ENCODE measurements around the gene IL3.
A peak's percentile ranks its signal among the peaks of the same experiment; 100 is the strongest.

Gene IL3

GRCh38 chr5:132060501-132061161, at the start of gene IL3:
TSS of gene IL3 (plus strand) at chr5:132060655. CDS start at chr5:132060707, 52 bp downstream.
- ATAC-seq (replicated peaks; ENCODE audit: extremely low read depth, poor library complexity, severe bottlenecking), result no peak
- Mint-ChIP-seq H3K36me3 (ENCODE audit: insufficient read depth) (peaks cover 7% of the 10 kb centered on the region), H3K27me3 (no peaks in the 10 kb centered on the region), H3K4me3 (no peak within 1 kb of the TSS), H3K27ac (ENCODE audit: low read depth) (peak within 1 kb of the TSS; percentile 76), H3K9me3 (no peaks in the 10 kb centered on the region), H3K4me1 (peaks cover 48% of the 10 kb centered on the region)
- no peak for DNase-seq (ENCODE audit: low spot score in 2 of 2)

GRCh38 chr5:132010989-132011621, 49.4 kb upstream of the IL3 start:
- ATAC-seq (replicated peaks; ENCODE audit: extremely low read depth, poor library complexity, severe bottlenecking) (no peak), DNase-seq (ENCODE audit: low spot score in 2 of 2) (no peak)
- H3K27ac Mint-ChIP-seq (ENCODE audit: low read depth), result peak overlapping the region; percentile 50
- H3K4me1 Mint-ChIP-seq, result peaks cover 35% of the 10 kb centered on the region
- H3K4me3 Mint-ChIP-seq, result peak overlapping the region; percentile 80
- H3K27me3 Mint-ChIP-seq, result peaks cover 32% of the 10 kb centered on the region
- peaks cover 3% of the 10 kb centered on the region for H3K36me3 Mint-ChIP-seq (ENCODE audit: insufficient read depth)
- H3K9me3 Mint-ChIP-seq, result no peaks in the 10 kb centered on the region

- ATAC-seq (replicated peaks; ENCODE audit: extremely low read depth, poor library complexity, severe bottlenecking) (peak; percentile 67), DNase-seq (ENCODE audit: low spot score in 2 of 2) (no peak)
- peaks cover 37% of the 10 kb centered on the region for H3K27me3 Mint-ChIP-seq
- peak within 1 kb of the TSS; percentile 80 for H3K4me3 Mint-ChIP-seq
- no peaks in the 10 kb centered on the region for H3K9me3 Mint-ChIP-seq
- H3K4me1 Mint-ChIP-seq, result peaks cover 40% of the 10 kb centered on the region
- peaks cover 3% of the 10 kb centered on the region for H3K36me3 Mint-ChIP-seq (ENCODE audit: insufficient read depth)
- peak within 1 kb of the TSS; percentile 54 for H3K27ac Mint-ChIP-seq (ENCODE audit: low read depth)
These were observed 48.7 kb upstream of the IL3 start, which contains the start of gene ACSL6 for GRCh38 chr5:132011622-132012343. TSS of gene ACSL6 (minus strand) at chr5:132011658. CDS start at chr5:132011553, 105 bp downstream.

- Mint-ChIP-seq H3K9me3 (no peaks in the 10 kb centered on the region), H3K27ac (ENCODE audit: low read depth) (peak overlapping the region; percentile 54), H3K36me3 (ENCODE audit: insufficient read depth) (peaks cover 3% of the 10 kb centered on the region), H3K27me3 (peaks cover 37% of the 10 kb centered on the region), H3K4me1 (peaks cover 42% of the 10 kb centered on the region), H3K4me3 (peak overlapping the region; percentile 80)
- ATAC-seq (replicated peaks; ENCODE audit: extremely low read depth, poor library complexity, severe bottlenecking) (no peak), DNase-seq (ENCODE audit: low spot score in 2 of 2) (peak in 1 of 2 donors; percentile 7)
These were observed 48.0 kb upstream of the IL3 start for GRCh38 chr5:132012371-132013005.

- ATAC-seq (replicated peaks; ENCODE audit: extremely low read depth, poor library complexity, severe bottlenecking) (no peak), DNase-seq (ENCODE audit: low spot score in 2 of 2) (peak in 1 of 2 donors; percentile 6)
- peaks cover 3% of the 10 kb centered on the region for H3K36me3 Mint-ChIP-seq (ENCODE audit: insufficient read depth)
- H3K27me3 Mint-ChIP-seq, result peaks cover 37% of the 10 kb centered on the region
- no peaks in the 10 kb centered on the region for H3K9me3 Mint-ChIP-seq
- H3K4me1 Mint-ChIP-seq, result peaks cover 42% of the 10 kb centered on the region
- no peak overlapping the region for H3K4me3 Mint-ChIP-seq
- peak overlapping the region; percentile 54 for H3K27ac Mint-ChIP-seq (ENCODE audit: low read depth)
These were observed 47.3 kb upstream of the IL3 start for GRCh38 chr5:132013006-132013689.

GRCh38 chr5:132013711-132014110, 46.7 kb upstream of the IL3 start:
- Mint-ChIP-seq H3K9me3 (no peaks in the 10 kb centered on the region), H3K27ac (ENCODE audit: low read depth) (no peak overlapping the region), H3K4me1 (peaks cover 37% of the 10 kb centered on the region), H3K36me3 (ENCODE audit: insufficient read depth) (peaks cover 1% of the 10 kb centered on the region), H3K27me3 (peaks cover 35% of the 10 kb centered on the region), H3K4me3 (no peak overlapping the region)
- ATAC-seq (replicated peaks; ENCODE audit: extremely low read depth, poor library complexity, severe bottlenecking), result no peak
- peak in 1 of 2 donors; percentile 4 for DNase-seq (ENCODE audit: low spot score in 2 of 2)

GRCh38 chr5:132016721-132017250, 43.7 kb upstream of the IL3 start:
- DNase-seq (ENCODE audit: low spot score in 2 of 2) (no peak), ATAC-seq (replicated peaks; ENCODE audit: extremely low read depth, poor library complexity, severe bottlenecking) (no peak)
- Mint-ChIP-seq H3K27me3 (peaks cover 16% of the 10 kb centered on the region), H3K4me1 (peaks cover 47% of the 10 kb centered on the region), H3K4me3 (no peak overlapping the region), H3K9me3 (no peaks in the 10 kb centered on the region), H3K36me3 (ENCODE audit: insufficient read depth) (no peaks in the 10 kb centered on the region), H3K27ac (ENCODE audit: low read depth) (no peak overlapping the region)

- H3K4me3 Mint-ChIP-seq, result no peak overlapping the region
- no peaks in the 10 kb centered on the region for H3K9me3 Mint-ChIP-seq
- H3K27ac Mint-ChIP-seq (ENCODE audit: low read depth), result peak overlapping the region; percentile 91
- ATAC-seq (replicated peaks; ENCODE audit: extremely low read depth, poor library complexity, severe bottlenecking), result no peak
- no peak for DNase-seq (ENCODE audit: low spot score in 2 of 2)
- H3K27me3 Mint-ChIP-seq, result peaks cover 16% of the 10 kb centered on the region
- H3K36me3 Mint-ChIP-seq (ENCODE audit: insufficient read depth), result no peaks in the 10 kb centered on the region
- peaks cover 44% of the 10 kb centered on the region for H3K4me1 Mint-ChIP-seq
These were observed 43.1 kb upstream of the IL3 start for GRCh38 chr5:132017316-132017715.

- H3K36me3 Mint-ChIP-seq (ENCODE audit: insufficient read depth), result no peaks in the 10 kb centered on the region
- no peak overlapping the region for H3K4me3 Mint-ChIP-seq
- peak overlapping the region; percentile 91 for H3K27ac Mint-ChIP-seq (ENCODE audit: low read depth)
- H3K9me3 Mint-ChIP-seq, result no peaks in the 10 kb centered on the region
- peaks cover 40% of the 10 kb centered on the region for H3K4me1 Mint-ChIP-seq
- DNase-seq (ENCODE audit: low spot score in 2 of 2) (peak in 1 of 2 donors; percentile 7), ATAC-seq (replicated peaks; ENCODE audit: extremely low read depth, poor library complexity, severe bottlenecking) (no peak)
- peaks cover 16% of the 10 kb centered on the region for H3K27me3 Mint-ChIP-seq
These were observed 42.5 kb upstream of the IL3 start for GRCh38 chr5:132017738-132018625.

- Mint-ChIP-seq H3K4me3 (no peak overlapping the region), H3K27ac (ENCODE audit: low read depth) (peak overlapping the region; percentile 89), H3K9me3 (no peaks in the 10 kb centered on the region), H3K4me1 (peaks cover 40% of the 10 kb centered on the region), H3K27me3 (peaks cover 8% of the 10 kb centered on the region), H3K36me3 (ENCODE audit: insufficient read depth) (no peaks in the 10 kb centered on the region)
- ATAC-seq (replicated peaks; ENCODE audit: extremely low read depth, poor library complexity, severe bottlenecking) (no peak), DNase-seq (ENCODE audit: low spot score in 2 of 2) (no peak)
These were observed 41.1 kb upstream of the IL3 start for GRCh38 chr5:132019337-132019736.

- Mint-ChIP-seq H3K4me3 (peak overlapping the region; percentile 19), H3K4me1 (peaks cover 40% of the 10 kb centered on the region), H3K9me3 (no peaks in the 10 kb centered on the region), H3K27ac (ENCODE audit: low read depth) (peak overlapping the region; percentile 89), H3K36me3 (ENCODE audit: insufficient read depth) (no peaks in the 10 kb centered on the region), H3K27me3 (peaks cover 8% of the 10 kb centered on the region)
- ATAC-seq (replicated peaks; ENCODE audit: extremely low read depth, poor library complexity, severe bottlenecking), result peak; percentile 98
- peak in 1 of 2 donors; percentile 71 for DNase-seq (ENCODE audit: low spot score in 2 of 2)
These were observed 40.4 kb upstream of the IL3 start for GRCh38 chr5:132019857-132020555.
